Measurements from ENCODE around the gene VSIG1. TPM values are rescaled to one million over a fixed set of nuclear protein-coding genes. Genes with fewer than 3 reads are reported as not detected.

VSIG1 gene
- total RNA-seq, 1 donor from 2014 or later = not detected

DNA sequence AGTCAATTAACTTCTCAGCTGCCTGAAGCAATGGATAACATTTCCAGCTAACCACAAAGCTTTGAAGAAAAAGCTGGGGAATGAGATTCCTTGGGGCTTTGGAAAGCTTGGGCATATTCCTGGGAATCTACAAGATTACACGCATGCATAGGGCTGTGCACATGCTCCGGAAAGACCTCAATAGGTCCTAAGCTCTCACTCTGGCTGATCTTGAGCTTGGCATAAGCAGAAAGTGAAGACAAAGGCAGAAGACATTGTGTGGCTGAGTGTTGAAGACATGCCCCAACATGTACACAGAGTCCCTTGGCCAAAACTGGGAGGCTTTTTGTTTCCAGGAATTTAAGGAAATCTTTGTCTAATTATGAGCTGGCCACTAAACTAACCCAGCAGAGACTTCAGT is 77.9 kb downstream of the VSIG1 start:
- Histone ChIP-seq H3K4me1 (peaks cover 60% of the 10 kb centered on the region), H3K27ac (replicated peaks) (peak overlapping the region; percentile 66), H3K36me3 (no peaks in the 10 kb centered on the region), H3K9me3 (replicated peaks) (no peaks in the 10 kb centered on the region), H3K27me3 (ENCODE audit: low read depth) (no peaks in the 10 kb centered on the region), H3K4me3 (no peak overlapping the region)
- intact Hi-C loops (cut with micrococcal nuclease) = no loop called here
- no peak for DNase-seq
- TF ChIP-seq, protein P1, sequence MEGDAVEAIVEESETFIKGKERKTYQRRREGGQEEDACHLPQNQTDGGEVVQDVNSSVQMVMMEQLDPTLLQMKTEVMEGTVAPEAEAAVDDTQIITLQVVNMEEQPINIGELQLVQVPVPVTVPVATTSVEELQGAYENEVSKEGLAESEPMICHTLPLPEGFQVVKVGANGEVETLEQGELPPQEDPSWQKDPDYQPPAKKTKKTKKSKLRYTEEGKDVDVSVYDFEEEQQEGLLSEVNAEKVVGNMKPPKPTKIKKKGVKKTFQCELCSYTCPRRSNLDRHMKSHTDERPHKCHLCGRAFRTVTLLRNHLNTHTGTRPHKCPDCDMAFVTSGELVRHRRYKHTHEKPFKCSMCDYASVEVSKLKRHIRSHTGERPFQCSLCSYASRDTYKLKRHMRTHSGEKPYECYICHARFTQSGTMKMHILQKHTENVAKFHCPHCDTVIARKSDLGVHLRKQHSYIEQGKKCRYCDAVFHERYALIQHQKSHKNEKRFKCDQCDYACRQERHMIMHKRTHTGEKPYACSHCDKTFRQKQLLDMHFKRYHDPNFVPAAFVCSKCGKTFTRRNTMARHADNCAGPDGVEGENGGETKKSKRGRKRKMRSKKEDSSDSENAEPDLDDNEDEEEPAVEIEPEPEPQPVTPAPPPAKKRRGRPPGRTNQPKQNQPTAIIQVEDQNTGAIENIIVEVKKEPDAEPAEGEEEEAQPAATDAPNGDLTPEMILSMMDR (IDR thresholded peaks at IDR 0.05; ENCODE audit: borderline replicate concordance) = no peak

DNA sequence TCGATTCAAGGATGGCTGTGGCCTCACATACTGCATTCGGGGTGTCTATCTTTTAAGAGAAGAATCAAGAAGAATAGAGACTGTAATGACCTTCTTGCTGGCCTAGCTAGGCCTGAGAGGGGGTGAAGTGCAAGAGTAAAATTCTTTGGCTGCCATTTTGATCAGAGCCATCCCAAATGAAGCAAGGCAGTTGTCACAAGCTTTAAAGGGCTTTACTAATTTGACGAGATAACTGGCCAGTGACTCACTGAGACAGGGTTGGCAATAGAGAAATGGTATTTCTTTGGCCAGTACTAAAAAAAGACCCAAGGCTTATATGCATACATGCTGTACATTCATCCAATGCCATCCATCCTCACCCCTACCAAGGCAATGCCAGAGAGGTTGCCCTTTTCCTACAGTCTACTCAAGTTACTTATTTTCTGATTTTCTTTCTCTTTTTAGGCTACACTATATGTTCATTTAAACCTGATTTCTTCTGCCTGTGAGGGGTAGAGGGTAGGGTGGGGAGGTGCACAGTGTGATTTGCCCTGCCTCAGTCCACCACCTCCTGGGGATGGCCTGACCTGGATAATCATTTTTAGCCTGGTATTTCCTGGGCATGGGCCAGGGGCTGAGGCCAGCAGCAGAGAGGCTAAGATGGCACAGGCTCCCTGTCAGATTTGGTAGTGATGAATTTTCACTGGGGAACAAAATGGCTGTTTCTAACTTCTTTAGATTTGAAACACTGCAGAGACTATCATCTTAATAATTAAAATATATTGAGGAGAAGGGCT is 78.9 kb downstream of the VSIG1 start:
- TF ChIP-seq, protein P1 (IDR thresholded peaks at IDR 0.05; ENCODE audit: borderline replicate concordance) = no peak
- no peaks in the 10 kb centered on the region for H3K9me3 ChIP-seq (replicated peaks)
- peaks cover 56% of the 10 kb centered on the region for H3K4me1 ChIP-seq
- intact Hi-C loops (cut with micrococcal nuclease) = no loop called here
- peak; percentile 18 for DNase-seq
- no peaks in the 10 kb centered on the region for H3K36me3 ChIP-seq
- peak overlapping the region; percentile 66 for H3K27ac ChIP-seq (replicated peaks)
- no peaks in the 10 kb centered on the region for H3K27me3 ChIP-seq (ENCODE audit: low read depth)
- H3K4me3 ChIP-seq = no peak overlapping the region

DNA sequence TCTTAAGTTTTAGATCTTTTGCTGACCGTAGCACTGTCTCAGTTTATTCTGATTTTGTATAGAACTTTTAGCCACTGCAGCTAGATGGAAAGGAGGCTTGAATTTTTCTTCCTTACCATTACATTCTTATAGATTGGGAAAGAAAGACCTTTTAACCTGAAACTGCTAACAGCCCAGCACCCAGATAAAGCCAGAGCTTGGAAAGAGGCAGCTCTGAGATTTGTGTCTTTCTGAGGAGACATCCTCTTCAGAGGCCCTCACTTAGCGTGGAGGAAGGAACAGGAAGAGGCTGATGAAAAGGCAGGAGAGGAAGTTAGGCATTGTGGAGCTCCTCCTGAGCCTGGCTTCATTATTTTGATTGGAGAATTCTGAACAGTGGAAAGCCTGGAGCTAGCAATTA is 81.8 kb downstream of the VSIG1 start:
- no peak for DNase-seq
- no peak overlapping the region for H3K4me3 ChIP-seq
- no peaks in the 10 kb centered on the region for H3K9me3 ChIP-seq (replicated peaks)
- peaks cover 3% of the 10 kb centered on the region for H3K36me3 ChIP-seq
- peaks cover 34% of the 10 kb centered on the region for H3K4me1 ChIP-seq
- H3K27me3 ChIP-seq (ENCODE audit: low read depth) = no peaks in the 10 kb centered on the region
- TF ChIP-seq, protein P1 (IDR thresholded peaks at IDR 0.05; ENCODE audit: borderline replicate concordance) = no peak
- peak overlapping the region; percentile 57 for H3K27ac ChIP-seq (replicated peaks)
- intact Hi-C loops (cut with micrococcal nuclease) = no loop called here

DNA sequence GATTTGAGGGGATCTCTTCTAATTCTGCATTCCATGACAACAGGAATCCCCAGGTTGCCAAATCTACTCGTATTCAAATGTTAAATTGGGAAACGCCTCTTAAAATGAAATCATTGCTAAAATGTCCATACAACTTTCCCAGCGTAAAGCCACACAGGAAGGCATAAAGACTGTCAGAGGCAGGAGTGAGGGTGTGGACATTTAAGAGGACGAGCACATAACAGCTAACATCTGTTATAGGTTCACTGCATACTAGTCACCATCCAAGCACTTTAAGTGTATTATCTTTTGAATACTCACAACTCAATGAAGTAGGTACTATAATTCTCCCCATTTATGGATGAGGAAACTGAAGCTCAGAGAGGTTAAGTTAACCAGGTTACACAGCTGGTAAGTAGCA is 82.3 kb downstream of the VSIG1 start:
- H3K4me3 ChIP-seq = no peak overlapping the region
- H3K27ac ChIP-seq (replicated peaks) = peak overlapping the region; percentile 57
- no peak for DNase-seq
- TF ChIP-seq, protein P1 (IDR thresholded peaks at IDR 0.05; ENCODE audit: borderline replicate concordance) = no peak
- H3K4me1 ChIP-seq = peaks cover 29% of the 10 kb centered on the region
- no peaks in the 10 kb centered on the region for H3K27me3 ChIP-seq (ENCODE audit: low read depth)
- no peaks in the 10 kb centered on the region for H3K9me3 ChIP-seq (replicated peaks)
- H3K36me3 ChIP-seq = peaks cover 3% of the 10 kb centered on the region
- intact Hi-C loops (cut with micrococcal nuclease) = no loop called here

Other genes starting within 250 kb of the VSIG1 start
- 6.3 TPM for gene MID2, start 219.2 kb upstream of the VSIG1 start, total RNA-seq
- not detected for gene TEX13B, start 62.7 kb upstream of the VSIG1 start, total RNA-seq
- 20.3 TPM for gene PSMD10, start 46.5 kb downstream of the VSIG1 start, total RNA-seq
- gene ATG4A, start 46.7 kb downstream of the VSIG1 start, total RNA-seq = 17.4 TPM

Data from left ventricle myocardium inferior (tissue), 1 donor.